ENCODE measurements around the gene ZMIZ1. TPM values are rescaled to one million over a fixed set of nuclear protein-coding genes. Genes with fewer than 3 reads are reported as not detected.

ZMIZ1 gene
- total RNA-seq, 1 experiment from 2014 or later = 34.2 TPM

GRCh38 chr10:79202188-79203013, 133.6 kb downstream of the ZMIZ1 start:
- Histone ChIP-seq H3K27ac (ENCODE audit: low read length) (no peak overlapping the region), H3K4me1 (ENCODE audit: control insufficient read depth, insufficient read depth, low read length) (no peaks in the 10 kb centered on the region), H3K4me3 (ENCODE audit: low read depth in 2 of 2, low read length in 2 of 2) (no peak overlapping the region), H3K9me3 (ENCODE audit: control insufficient read depth, insufficient read depth, low read depth, low read length) (no peaks in the 10 kb centered on the region), H3K27me3 (ENCODE audit: control insufficient read depth, insufficient read depth, low read length) (no peaks in the 10 kb centered on the region), H3K36me3 (ENCODE audit: control insufficient read depth, insufficient read depth, low read length) (no peaks in the 10 kb centered on the region)
- in situ Hi-C loops (cut with HindIII; ENCODE audit: low pct_unique_long_range_greater_than_20kb, low sequenced_read_pairs) = no loop called here
- intact Hi-C loops (cut with micrococcal nuclease; ENCODE audit: unreplicated experiment) = no loop called here
- TF ChIP-seq CTCF (IDR thresholded peaks at IDR 0.05) (peak; percentile 89; the same call in 1 of the 2 replicates), REST (IDR thresholded peaks at IDR 0.05; ENCODE audit: insufficient read depth in 1 of 2, low read depth in 2 of 2, low read length in 1 of 2) (no peak), POLR2AphosphoS5 (IDR thresholded peaks at IDR 0.05; ENCODE audit: low read depth, low read length) (no peak)
- POLR2A ChIA-PET = interaction anchor here (0.6 to 0.7 kb wide), 3 partner anchors 10 to 365 kb away, joined by 11 to 15 read pairs (median 13); no protein-coding TSS in a partner anchor
- BruUV-seq (replicated peaks) = no TSS peak
- peak; percentile 79 for ATAC-seq
- DNase-seq (ENCODE audit: low read depth, low spot score) = no peak
- CTCF ChIA-PET = interaction anchor here (0.6 kb wide), 1 partner anchor 760 kb away, joined by 7 read pairs; no protein-coding TSS in a partner anchor

GRCh38 chr10:79203014-79203644, 134.4 kb downstream of the ZMIZ1 start:
- BruUV-seq (replicated peaks) = no TSS peak
- in situ Hi-C loops (cut with HindIII; ENCODE audit: low pct_unique_long_range_greater_than_20kb, low sequenced_read_pairs) = no loop called here
- ChIA-PET POLR2A (no interaction called here), CTCF (interaction anchor here (0.6 kb wide), 1 partner anchor 761 kb away, joined by 7 read pairs; no protein-coding TSS in a partner anchor)
- ATAC-seq (peak; percentile 24; the same call in 1 of the 2 replicates), DNase-seq (ENCODE audit: low read depth, low spot score) (no peak)
- Histone ChIP-seq H3K27me3 (ENCODE audit: control insufficient read depth, insufficient read depth, low read length) (no peaks in the 10 kb centered on the region), H3K36me3 (ENCODE audit: control insufficient read depth, insufficient read depth, low read length) (no peaks in the 10 kb centered on the region), H3K4me1 (ENCODE audit: control insufficient read depth, insufficient read depth, low read length) (no peaks in the 10 kb centered on the region), H3K9me3 (ENCODE audit: control insufficient read depth, insufficient read depth, low read depth, low read length) (no peaks in the 10 kb centered on the region), H3K4me3 (ENCODE audit: low read depth in 2 of 2, low read length in 2 of 2) (no peak overlapping the region), H3K27ac (ENCODE audit: low read length) (no peak overlapping the region)
- no peak for TF ChIP-seq CTCF (IDR thresholded peaks at IDR 0.05)
- TF ChIP-seq TCF7L2 (IDR thresholded peaks at IDR 0.05; ENCODE audit: low read depth, low read length) = no peak
- TF ChIP-seq SIN3A (IDR thresholded peaks at IDR 0.05; ENCODE audit: borderline replicate concordance, insufficient read depth, low read depth, low read length) = no peak
- no peak for TF ChIP-seq REST (IDR thresholded peaks at IDR 0.05; ENCODE audit: insufficient read depth in 1 of 2, low read depth in 2 of 2, low read length in 1 of 2)
- TF ChIP-seq POLR2AphosphoS5 (IDR thresholded peaks at IDR 0.05; ENCODE audit: low read depth, low read length) = no peak
- intact Hi-C loops (cut with micrococcal nuclease; ENCODE audit: unreplicated experiment) = no loop called here
